GM21825 (cell line): ENCODE results near the gene SNAI1.
"Not testable (repeated sequence)": the region's sequence is repeated elsewhere in the genome, so short reads cannot be mapped to it uniquely, and the experiment has no call there.

Experiments used
- ATAC-seq: cut with Tn5 transposase; IDR thresholded peaks from one replicate; pipeline ENCODE4 v1.9.1; 2021; ENCODE audit warnings: mild to moderate bottlenecking, moderate library complexity; ENCODE audit not compliant: unreplicated experiment

Gene SNAI1

GRCh38 chr20:49985617-49986016 lies 2.8 kb downstream of the SNAI1 start:
- ATAC-seq, result no peak

DNA sequence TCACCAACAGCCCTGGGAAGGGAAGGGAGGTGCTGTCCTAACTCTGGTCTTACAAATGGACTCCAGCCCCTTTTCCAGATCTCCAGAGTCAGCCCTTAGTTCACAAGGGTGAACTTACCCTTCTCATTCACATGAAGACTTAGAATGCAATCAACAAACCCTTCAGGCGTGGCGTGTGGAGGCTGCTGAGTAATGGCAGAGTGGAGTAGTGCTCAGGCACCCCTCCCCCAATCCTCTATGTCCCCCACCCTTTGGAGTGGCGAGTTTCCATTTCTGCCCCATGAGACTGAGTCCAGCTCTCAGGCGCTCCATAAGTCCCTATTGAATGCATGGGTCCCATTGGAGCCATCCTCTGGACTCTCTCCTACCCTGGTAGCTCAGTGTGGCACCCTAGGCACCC lies 3.3 kb downstream of the SNAI1 start:
- ATAC-seq, result no peak

- ATAC-seq, result no peak
Observed at GRCh38 chr20:49987015-49987867, 4.5 kb downstream of the SNAI1 start.

- no peak for ATAC-seq
Observed at GRCh38 chr20:49987868-49988690, 5.3 kb downstream of the SNAI1 start.

GRCh38 chr20:49989234-49990065 lies 6.7 kb downstream of the SNAI1 start:
- no peak for ATAC-seq

DNA sequence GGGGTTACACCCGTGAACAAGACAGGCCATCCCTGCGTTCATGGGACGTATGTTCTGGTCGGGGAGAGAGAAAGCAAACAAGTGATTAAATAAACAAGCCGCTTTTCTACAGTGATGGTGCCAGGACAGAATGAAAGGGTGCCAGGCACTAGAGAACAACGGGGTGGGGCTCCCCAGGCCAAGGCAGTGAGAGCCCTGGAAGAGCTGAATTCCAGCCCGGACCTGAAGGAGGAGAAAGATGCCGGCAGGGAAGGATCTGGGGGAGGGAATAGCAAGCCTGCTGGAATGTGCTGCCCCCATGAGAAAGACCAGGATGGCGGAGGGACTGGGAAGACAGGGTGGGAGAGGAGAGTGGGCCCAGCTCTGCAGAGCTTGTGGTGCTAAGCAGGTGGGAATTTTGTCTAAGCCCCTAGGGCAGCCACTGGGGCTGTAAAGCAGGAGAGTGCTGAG lies 7.5 kb downstream of the SNAI1 start:
- no peak for ATAC-seq

GRCh38 chr20:49993301-49993751 lies 10.5 kb downstream of the SNAI1 start:
- no peak for ATAC-seq

DNA sequence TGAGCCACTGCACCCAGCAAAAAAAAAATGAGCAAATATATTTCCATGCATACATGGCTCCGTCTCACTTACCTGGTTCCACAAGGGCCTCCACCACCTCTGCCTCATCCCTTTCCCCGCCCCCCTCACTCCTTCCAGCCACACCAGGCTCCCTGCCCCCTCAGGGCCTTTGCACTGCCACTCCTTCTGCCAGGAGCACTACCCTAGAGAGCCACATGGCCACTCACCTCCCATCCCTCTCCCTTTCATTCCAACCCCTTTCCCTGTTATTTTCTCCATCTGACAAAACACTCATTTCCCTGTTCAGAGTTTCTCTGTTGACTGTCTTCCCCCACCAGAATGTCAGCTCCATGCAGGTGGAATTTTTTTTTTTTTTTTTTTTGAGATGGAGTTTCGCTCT lies 12.8 kb downstream of the SNAI1 start:
- no peak for ATAC-seq

- not testable (repeated sequence) for ATAC-seq
Observed at GRCh38 chr20:49998478-49999188, 15.9 kb downstream of the SNAI1 start.

GRCh38 chr20:49999329-49999728 lies 16.5 kb downstream of the SNAI1 start:
- ATAC-seq, result peak; percentile 62

- not testable (repeated sequence) for ATAC-seq
Observed at GRCh38 chr20:50000548-50001222, 17.9 kb downstream of the SNAI1 start.

DNA sequence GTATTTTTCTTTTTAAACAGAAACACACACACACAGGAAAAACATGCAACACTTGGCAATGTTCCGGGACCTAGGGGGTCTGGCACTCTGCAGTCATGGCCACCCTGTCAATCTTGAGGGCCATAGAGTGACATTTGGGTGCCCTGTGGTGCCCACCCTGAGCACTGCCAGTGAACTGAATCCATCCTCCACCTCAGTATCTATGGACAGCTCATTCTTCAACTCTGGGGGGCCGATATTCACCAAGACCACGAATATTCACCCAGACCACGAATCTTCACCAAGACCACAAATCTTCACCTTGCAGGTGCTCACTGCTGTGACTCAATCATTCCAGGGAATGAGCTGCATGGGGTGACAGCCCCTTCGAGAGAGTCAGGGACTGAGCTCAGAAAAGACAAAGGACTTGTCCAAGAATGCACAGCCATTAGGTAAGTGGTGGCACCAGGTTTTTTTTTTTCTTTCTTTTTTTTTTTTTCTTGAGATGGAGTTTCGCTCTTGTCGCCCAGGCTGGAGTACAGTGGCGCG lies 19.1 kb downstream of the SNAI1 start:
- ATAC-seq, result no peak

DNA sequence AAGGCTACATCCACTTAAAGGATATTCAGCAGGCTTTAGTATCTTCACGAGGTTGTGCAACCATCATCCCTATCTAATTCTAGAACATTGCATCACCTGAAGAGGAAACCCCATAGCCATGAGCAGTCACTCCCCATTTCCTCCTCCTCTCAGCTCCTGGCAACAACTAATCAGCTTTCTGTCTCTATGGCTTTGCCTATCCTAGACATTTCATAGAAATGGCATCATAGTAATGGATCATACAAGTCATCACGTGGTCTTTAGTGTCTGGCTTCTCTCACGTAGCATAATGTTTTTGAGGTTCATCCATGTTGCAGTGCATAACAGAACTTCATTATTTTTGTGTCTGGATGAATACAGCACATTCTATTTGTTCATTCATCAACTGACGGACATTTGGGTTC lies 20.5 kb downstream of the SNAI1 start:
- no peak for ATAC-seq

DNA sequence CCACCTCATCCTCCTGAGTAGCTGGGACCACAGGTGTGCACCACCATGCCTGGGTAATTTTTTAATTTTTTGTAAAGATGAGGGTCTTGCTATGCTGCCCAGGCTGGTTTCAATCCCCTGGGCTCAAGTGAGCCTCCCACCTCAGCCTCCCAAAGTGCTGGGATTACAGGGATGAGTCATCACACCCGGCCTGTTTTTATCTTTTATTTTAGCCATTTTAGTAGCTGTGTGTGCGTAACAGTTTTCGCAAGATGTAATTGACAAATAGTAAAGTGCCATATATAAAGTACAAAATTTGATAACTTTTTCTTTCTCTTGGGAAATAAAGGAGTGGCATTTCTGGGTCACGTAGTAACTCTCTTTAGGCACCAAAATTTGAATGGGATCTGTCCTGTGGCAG lies 21.4 kb downstream of the SNAI1 start:
- ATAC-seq, result no peak

DNA sequence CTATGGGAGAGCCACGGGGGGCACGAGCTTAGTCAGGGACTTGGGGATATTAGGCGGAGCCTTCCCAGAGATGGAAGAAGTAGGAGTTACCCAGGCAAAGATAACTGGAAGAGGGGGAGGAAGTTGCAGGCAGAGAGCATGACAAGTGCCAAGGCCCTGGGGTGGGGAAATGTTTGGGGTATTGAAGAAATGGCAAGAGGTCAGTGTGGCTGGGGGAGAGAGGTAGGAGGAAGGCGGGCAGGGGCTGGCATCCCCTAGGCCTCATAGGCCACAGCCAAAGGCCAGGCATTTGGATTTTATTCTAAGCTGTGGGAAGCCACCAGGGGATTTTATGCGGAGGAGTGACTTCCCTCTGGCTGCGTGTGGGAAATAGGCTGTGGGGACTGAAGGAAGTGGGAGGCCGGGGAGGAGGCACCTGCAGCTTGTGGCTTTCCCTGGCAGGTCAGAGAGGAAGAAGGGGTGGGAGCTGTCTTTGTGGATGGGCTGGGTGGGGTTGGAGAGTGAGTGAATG lies 22.7 kb downstream of the SNAI1 start:
- ATAC-seq, result no peak

- no peak for ATAC-seq
Observed at GRCh38 chr20:50007369-50007768, 24.6 kb downstream of the SNAI1 start.

DNA sequence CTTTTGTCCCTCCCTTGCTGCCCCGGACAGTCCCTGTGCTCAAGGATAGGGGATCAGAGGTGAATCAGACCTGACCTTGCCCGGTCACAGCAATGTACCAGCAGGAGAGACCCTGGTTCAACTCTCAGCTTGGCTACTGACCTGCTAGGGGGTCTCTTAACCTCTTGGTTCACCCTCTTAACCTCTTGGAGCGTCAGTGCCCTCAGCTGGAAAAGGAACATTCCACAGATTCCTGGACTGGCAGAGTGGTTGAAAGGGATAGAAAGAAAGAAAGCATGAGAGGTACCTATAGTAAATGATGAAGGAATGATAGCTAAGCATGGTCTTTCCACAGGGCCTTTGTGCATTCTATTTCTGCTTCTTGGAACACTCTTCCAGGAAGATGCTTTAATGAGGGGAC lies 25.2 kb downstream of the SNAI1 start:
- no peak for ATAC-seq

- ATAC-seq, result no peak
Observed at GRCh38 chr20:50009521-50010454, 27.0 kb downstream of the SNAI1 start.
